ENCODE results near the gene PLD4.
"Not testable (repeated sequence)": the region's sequence is repeated elsewhere in the genome, so short reads cannot be mapped to it uniquely, and the experiment has no call there.

Gene PLD4

DNA sequence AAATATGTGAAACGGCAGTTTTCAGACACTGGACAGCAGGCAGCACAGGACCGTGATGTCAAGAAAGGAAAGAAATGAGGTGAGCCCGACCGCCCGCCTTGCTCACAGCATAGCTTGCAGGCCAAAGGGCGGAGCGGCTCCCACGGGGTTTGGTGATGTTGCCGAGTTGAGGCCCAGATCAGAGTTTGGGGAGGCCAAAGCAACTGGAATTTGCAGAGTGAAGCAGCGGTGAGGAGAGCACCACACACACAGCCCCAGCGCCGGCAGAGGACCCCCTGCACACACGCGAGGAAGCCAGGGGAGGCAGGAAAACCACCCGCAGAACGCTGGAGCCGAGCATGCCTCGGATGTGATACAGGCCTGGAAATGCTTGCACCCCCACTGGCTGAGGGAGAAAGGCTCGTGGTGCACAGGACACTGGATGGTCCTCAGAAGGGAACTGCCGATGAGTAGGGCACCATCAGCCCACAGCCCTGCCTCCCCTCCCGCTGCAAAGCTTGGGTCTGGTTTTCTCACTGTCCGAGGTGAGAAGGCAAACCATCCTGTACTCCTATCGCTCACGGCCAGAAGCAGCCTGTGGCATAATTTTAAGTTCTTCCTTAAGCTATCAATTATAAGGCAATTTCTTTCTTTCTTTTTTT, 25.7 kb upstream of the PLD4 start:
- DNase-seq (ENCODE audit: low read depth) = no peak

DNA sequence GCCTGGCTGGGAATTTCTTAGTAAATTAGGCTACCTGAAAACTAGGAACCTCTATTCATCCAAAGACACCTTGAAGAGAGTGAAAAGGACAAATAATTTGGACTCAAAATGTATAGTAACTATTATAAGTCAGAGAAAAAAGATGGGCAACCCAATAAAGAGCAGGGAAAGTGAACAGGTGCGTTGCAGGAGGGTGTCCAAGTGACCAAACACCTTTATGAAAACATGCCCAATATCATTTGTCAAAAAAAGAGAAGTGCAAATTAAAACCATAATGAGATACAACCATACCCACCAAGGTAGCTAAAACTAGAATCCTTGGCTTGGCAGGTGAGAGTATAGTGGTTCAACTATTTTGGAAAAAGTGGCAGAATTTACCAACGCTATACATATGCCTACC, 24.9 kb upstream of the PLD4 start:
- no peak for DNase-seq (ENCODE audit: low read depth)

GRCh38 chr14:104900639-104901512, 23.8 kb upstream of the PLD4 start:
- DNase-seq (ENCODE audit: low read depth) = no peak

GRCh38 chr14:104903990-104904389, 20.7 kb upstream of the PLD4 start:
- no peak for DNase-seq (ENCODE audit: low read depth)

DNA sequence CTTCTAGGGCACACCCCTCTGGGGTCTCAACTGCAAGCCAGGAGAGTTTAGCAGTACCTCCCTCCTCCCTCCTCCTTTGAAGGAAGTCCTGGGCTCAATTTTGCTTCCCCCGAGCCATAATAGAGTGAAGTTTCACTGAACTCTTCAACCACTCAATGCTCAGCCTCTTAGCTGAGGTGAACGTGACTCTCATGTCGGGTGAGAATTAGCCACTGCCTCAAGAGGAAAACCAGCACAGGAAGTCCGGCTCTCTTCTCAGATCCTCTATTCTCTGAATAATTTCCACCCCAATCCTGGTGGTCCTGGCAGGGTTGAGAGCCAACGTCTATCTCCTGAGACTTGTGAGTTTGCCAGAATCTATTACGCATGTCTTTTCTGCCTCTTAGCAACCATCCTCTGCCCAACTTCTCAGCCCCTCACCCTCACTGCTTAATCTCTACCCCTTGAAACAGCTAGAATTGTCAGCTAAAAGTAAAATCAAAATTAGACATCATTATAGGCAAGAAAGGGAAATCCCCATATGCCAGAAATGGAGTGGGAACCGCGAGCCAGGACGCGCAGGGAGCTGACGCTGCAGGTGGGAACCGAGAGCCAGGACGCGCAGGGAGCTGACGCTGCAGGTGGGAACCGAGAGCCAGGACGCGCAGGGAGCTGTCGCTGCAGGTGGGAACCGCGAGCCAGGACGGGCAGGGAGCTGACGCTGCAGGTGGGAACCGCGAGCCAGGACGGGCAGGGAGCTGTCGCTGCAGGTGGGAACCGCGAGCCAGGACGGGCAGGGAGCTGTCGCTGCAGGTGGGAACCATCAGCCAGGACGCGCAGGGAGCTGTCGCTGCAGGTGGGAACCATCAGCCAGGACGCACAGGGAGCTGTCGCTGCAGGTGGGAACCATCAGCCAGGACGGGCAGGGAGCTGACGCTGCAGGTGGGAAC, 19.8 kb upstream of the PLD4 start:
- not testable (repeated sequence) for DNase-seq (ENCODE audit: low read depth)

- DNase-seq (ENCODE audit: low read depth) = not testable (repeated sequence)
These were observed 19.1 kb upstream of the PLD4 start for GRCh38 chr14:104905579-104905933.

- DNase-seq (ENCODE audit: low read depth) = no peak
These were observed 16.4 kb upstream of the PLD4 start for GRCh38 chr14:104908303-104908702.

DNA sequence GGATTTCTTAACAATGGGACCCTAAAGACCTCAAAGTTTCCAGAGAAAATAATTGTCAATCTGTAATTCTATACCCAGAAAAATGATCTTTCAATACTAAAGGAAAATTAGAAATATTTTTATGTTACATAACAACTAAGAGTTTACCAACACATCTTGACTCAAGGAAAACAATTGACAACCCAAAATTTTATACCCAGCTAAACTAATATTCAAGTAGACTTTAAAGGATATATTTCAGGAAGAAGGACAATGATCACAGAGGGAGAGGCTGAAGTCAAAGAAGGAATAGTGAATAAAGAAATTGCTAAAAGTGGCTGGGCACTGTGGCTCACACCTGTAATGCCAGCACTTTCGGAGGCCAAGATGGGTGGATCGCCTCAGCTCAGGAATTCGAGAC, 12.6 kb upstream of the PLD4 start:
- no peak for DNase-seq (ENCODE audit: low read depth)

DNA sequence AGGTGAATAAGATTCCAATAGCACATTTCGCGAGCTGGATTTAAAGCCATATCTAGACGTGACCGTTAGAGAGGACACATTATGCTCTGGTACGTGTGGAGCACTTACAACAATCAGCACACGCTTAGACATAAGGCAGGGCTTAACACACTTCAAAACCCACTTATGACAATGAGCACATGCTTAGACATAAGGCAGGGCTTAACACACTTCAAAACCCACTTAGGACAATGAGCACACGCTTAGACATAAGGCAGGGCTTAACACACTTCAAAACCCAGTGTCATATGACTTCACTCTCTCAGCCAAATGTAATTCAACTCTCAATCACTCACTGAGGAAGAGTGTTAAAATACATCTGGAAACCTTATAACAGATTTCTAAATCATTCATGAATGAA, 11.2 kb upstream of the PLD4 start:
- no peak for DNase-seq (ENCODE audit: low read depth)

- DNase-seq (ENCODE audit: low read depth) = no peak
These were observed 7.6 kb upstream of the PLD4 start for GRCh38 chr14:104917116-104917515.

- DNase-seq (ENCODE audit: low read depth) = no peak
These were observed 6.7 kb upstream of the PLD4 start for GRCh38 chr14:104917993-104918392.

- DNase-seq (ENCODE audit: low read depth) = not testable (repeated sequence)
These were observed 5.3 kb upstream of the PLD4 start for GRCh38 chr14:104919152-104919992.

DNA sequence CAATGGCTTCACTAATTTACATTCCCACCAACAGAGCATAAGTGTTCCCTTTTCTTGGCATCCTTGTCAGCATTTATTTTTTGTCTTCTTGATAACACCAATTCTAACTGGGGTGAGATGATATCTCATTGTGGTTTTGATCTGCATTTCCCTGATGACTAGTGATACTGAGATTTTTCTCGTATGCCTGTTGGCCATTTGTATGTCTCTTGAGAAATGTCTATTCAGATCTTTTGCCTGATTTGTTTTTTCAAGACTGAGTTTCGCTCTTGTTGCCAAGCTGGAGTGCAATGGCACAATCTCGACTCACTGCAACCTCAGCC, 4.7 kb upstream of the PLD4 start:
- DNase-seq (ENCODE audit: low read depth) = no peak

GRCh38 chr14:104923640-104924420, 849 bp upstream of the PLD4 start:
- no peak for DNase-seq (ENCODE audit: low read depth)

DNA sequence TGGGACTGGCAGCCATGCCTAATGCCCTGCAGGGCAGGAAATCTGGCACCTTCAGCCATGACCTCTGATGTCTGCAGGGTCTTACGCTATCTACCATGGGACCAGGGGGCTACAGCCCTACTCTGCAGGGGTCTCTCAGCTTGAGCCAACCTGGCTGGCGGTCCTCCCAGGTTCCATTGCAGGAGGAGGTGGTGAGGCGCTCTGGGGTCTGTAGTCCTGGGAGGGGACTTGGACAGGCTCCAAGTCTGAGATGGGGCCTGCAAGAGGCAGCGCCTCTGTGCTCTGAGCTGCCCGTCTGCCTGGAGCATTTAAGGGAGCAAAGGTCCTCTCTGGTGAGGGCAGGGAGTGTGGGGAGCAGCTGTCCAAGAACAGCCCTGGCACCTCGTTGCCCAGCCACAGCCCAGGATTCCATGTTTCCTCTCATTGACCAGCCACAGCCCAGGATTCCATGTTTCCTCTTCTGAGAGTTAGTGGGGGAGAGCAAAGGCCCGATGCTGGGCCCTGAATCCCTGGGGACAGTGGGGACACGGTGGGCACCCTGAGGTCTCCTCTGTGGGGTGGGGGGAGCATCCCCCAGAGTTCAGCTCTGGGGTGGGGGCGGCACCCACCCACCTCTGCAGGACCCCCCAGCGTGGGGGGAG, 655 bp downstream of the PLD4 start:
- DNase-seq (ENCODE audit: low read depth) = no peak

DNA sequence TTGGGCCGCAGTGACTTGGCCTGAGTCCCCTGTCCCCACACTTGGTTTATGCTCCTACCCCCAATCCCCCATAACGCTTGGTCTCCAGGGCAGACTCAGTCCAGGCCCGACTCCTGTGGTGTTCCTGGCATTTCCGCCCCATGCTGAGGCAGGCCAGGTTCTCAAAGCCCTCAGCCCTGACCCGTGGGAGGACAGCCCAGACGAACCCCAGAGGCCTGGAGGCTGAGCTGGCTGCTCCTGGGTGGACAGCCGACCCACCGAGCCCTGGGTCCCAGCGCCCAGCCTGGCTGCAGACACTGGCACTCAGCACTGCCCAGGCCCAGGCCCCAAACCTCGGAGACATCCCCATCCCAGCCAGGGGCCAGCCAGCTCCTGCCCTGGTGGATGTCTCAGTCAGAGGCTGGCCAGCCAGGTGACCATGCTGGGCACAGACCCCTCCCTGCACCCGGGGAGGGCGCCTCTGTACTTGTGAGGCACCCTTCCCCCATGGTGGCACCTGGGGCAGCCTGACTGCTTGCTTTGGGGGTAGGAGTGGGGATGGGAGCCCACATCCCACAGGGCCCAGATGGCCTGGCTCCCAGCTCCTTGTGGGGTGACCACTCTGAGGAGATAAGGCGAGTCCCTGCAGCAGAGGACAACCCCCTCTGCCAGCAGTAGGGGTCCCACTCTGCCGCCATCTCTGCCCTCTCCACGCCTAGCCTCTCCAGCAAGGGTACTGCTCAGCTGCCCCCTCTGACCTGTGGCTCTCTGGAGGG, 1.4 kb downstream of the PLD4 start:
- no peak for DNase-seq (ENCODE audit: low read depth)

DNA sequence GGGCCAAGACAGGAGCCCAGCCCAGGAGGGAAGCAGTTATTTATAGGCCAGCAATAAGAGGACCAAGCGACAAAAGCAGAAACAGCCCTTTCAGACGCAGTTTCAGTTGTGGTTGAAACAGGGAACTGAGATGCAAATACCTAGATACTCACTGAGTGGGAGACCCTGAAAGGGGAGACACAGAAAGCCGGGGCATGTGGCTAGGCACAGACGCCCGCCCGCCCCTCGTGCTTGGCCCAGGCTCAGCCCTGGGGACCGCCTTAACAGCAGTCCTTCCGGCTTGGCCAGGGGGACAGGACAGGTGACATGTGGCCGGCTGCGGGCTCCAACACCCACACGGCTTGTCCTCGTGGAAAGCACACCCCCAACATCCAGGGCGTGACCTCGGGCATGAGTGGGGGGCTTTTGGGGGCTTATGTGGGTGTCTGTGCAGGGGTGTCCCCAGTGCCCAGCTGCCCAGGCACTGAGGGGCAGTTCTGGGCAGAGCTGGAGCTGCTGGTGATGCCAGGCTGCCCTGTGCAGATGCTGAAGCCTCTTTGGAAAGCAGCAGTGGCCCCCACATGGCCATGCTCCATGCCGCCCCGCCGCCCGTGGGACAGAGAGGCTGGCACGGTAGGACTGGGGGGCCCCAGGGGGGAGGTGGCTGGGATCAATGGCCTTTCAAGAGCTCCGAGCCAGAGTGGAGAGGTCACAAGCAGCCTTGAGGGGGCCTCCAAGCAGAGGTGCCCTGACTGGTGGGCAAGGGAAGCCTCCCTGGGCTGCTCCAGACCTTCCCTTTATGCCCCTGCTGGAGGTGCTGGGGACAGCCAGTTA, 2.1 kb downstream of the PLD4 start:
- DNase-seq (ENCODE audit: low read depth) = no peak

GRCh38 chr14:104927432-104927816, 2.7 kb downstream of the PLD4 start:
- no peak for DNase-seq (ENCODE audit: low read depth)

- no peak for DNase-seq (ENCODE audit: low read depth)
These were observed 3.2 kb downstream of the PLD4 start for GRCh38 chr14:104927901-104928300.

Measured in activated T-helper 9 cell treated with anti-CD3 and anti-CD28 coated beads, Interleukin-2, amount 50 U/mL, for 16 hours (primary cell).